SU-DHL-6 (cell line): Measurements from ENCODE around the gene ZFP37.

Experiments
- EZH2phosphoT487 ChIP-seq: fragments of 200-600 bp; sonication (generic), shearing (Covaris generic); conservative IDR thresholded peaks from 2 replicates; pipeline ENCODE4 v1.6.1; 2018; ENCODE audit warnings: mild to moderate bottlenecking, antibody characterized with exemption, low read length, moderate library complexity, mixed read lengths
- TF ChIP-seq, protein P1 (sequence below): fragments of 200-600 bp; sonication (generic); IDR thresholded peaks from one replicate; pipeline ENCODE4 v1.5.1; 2017; ENCODE audit warnings: antibody characterized with exemption, mild to moderate bottlenecking, low read length, moderate library complexity; ENCODE audit not compliant: insufficient read depth, poor library complexity, severe bottlenecking

DNA sequence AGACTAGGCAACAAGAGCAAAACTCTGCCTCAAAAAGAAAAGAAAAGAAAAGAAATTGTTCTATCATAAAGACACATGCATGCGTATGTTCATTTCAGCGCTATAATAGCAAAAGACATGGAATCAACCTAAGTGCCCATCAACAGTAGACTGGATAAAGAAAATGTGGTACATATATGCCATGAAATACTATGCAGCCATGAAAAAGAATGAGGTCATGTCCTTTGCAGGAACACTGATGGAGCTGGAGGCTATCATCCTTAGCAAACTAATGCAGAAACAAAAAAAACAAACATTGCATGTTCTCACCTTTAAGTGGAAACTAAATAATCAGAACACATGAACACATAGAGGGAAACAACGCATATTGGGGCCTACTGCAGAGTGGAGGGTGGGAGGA is 38.3 kb downstream of the ZFP37 start:
- no peak for TF ChIP-seq EZH2phosphoT487
- TF ChIP-seq, protein P1, sequence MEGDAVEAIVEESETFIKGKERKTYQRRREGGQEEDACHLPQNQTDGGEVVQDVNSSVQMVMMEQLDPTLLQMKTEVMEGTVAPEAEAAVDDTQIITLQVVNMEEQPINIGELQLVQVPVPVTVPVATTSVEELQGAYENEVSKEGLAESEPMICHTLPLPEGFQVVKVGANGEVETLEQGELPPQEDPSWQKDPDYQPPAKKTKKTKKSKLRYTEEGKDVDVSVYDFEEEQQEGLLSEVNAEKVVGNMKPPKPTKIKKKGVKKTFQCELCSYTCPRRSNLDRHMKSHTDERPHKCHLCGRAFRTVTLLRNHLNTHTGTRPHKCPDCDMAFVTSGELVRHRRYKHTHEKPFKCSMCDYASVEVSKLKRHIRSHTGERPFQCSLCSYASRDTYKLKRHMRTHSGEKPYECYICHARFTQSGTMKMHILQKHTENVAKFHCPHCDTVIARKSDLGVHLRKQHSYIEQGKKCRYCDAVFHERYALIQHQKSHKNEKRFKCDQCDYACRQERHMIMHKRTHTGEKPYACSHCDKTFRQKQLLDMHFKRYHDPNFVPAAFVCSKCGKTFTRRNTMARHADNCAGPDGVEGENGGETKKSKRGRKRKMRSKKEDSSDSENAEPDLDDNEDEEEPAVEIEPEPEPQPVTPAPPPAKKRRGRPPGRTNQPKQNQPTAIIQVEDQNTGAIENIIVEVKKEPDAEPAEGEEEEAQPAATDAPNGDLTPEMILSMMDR, result no peak
